Spleen (tissue), 7 donors: ENCODE results near the gene SRPK1.

Experiments
- POLR2A ChIP-seq, 3 donors: fragments of 450-650 bp; IDR thresholded peaks; one replicate each; pipeline ENCODE4 v1.5.1; 2017; ENCODE audit warnings: antibody characterized with exemption in 3 of 3, mild to moderate bottlenecking in 1 of 3
- TF ChIP-seq, protein P1 (sequence below), 11 experiments: fragments of 200-600 bp in 7 of 11; fragments of 450-650 bp in 4 of 11; sonication (generic) in 4 of 11; IDR thresholded peaks in 8 of 11; conservative IDR thresholded peaks in 3 of 11; 1 replicate in 7 of 11; 2 replicates in 4 of 11; pipeline versions ENCODE4 v1.4.0 to v1.8.0; 2016 to 2021; ENCODE audit warnings: antibody characterized with exemption in 11 of 11, inconsistent platforms in 4 of 11, mild to moderate bottlenecking in 1 of 11
- donor health status: DM: no; HTN: no; CAD: no; lungs with moderate emphysema.
- donor health status: DM: no; HTN: no; CAD: no.
- donor health status: DM: no; HTN: no; CAD: no.

- TF ChIP-seq, protein P1, sequence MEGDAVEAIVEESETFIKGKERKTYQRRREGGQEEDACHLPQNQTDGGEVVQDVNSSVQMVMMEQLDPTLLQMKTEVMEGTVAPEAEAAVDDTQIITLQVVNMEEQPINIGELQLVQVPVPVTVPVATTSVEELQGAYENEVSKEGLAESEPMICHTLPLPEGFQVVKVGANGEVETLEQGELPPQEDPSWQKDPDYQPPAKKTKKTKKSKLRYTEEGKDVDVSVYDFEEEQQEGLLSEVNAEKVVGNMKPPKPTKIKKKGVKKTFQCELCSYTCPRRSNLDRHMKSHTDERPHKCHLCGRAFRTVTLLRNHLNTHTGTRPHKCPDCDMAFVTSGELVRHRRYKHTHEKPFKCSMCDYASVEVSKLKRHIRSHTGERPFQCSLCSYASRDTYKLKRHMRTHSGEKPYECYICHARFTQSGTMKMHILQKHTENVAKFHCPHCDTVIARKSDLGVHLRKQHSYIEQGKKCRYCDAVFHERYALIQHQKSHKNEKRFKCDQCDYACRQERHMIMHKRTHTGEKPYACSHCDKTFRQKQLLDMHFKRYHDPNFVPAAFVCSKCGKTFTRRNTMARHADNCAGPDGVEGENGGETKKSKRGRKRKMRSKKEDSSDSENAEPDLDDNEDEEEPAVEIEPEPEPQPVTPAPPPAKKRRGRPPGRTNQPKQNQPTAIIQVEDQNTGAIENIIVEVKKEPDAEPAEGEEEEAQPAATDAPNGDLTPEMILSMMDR (IDR thresholded peaks at IDR 0.05 in 8 of 11, conservative IDR thresholded peaks at IDR 0.05 in 3 of 11), result no peak
- no peak for TF ChIP-seq POLR2A (IDR thresholded peaks at IDR 0.05)
Measured at GRCh38 chr6:35857853-35858252, 63.0 kb downstream of the SRPK1 start.
